GM12878 (cell line): ENCODE data around the gene GNAQ. TPM values are rescaled to one million over a fixed set of nuclear protein-coding genes. Genes with fewer than 3 reads are reported as not detected.
A peak's percentile ranks its signal among the peaks of the same experiment; 100 is the strongest.

Experiments used
- ATAC-seq: fragments of 200-7000 bp; cut with Tn5 transposase; 3 replicates; pipeline ENCODE4 v1.9.1; 2020; ENCODE audit warnings: mild to moderate bottlenecking, moderate library complexity
- BruUV-seq: library from RNA; stranded (reverse); fragments of 400-500 nt; replicated peaks from 2 replicates; lab custom pipeline; 2021; lab: Mats Ljungman, UMichigan
- CTCF ChIA-PET: fragments of 300-600 bp; sonication (Branson Sonifier 250); formaldehyde crosslinking; extraction: SDS; loops from one replicate; lab custom pipeline; 2021; ENCODE audit warnings: inconsistent platforms; lab: Yijun Ruan, JAX
- POLR2A ChIA-PET: fragments of 350-600 bp; formaldehyde crosslinking; extraction: SDS; loops from one replicate; lab custom pipeline; 2021; ENCODE audit warnings: inconsistent platforms; lab: Charles Lee
- RAD21 ChIA-PET: fragments of 300-600 bp; sonication (Branson Sonifier 250); formaldehyde crosslinking; loops from one replicate; lab custom pipeline; 2023; ENCODE audit warnings: antibody characterized with exemption; ENCODE audit not compliant: unreplicated experiment; lab: Charles Lee
- SMC1A ChIA-PET: fragments of 300-600 bp; sonication (Branson Sonifier 250); formaldehyde crosslinking; loops from one replicate; lab custom pipeline; 2023; ENCODE audit not compliant: unreplicated experiment, uncharacterized antibody; lab: Charles Lee
- DNase-seq: peaks from one replicate; pipeline ENCODE4 v3.0.0-alpha.2; 2011; ENCODE audit warnings: low read depth, low spot score
- FAIRE-seq: peaks from 3 replicates; lab custom pipeline; 2011; peaks lifted over from hg19 to GRCh38; lab: Jason Lieb, UNC
- H2AFZ ChIP-seq: 2 replicates; pipeline ENCODE4 v1.6.0; 2011; ENCODE audit warnings: low read depth, low read length, control low read depth; ENCODE audit not compliant: control insufficient read depth
- H3K27ac ChIP-seq: 2 replicates; pipeline ENCODE4 v1.5.1; 2011; ENCODE audit warnings: control low read depth; ENCODE audit not compliant: control insufficient read depth, insufficient read depth
- H3K27me3 ChIP-seq, 2 experiments: replicated peaks in 1 of 2; 2 replicates each; pipeline versions ENCODE4 v1.6.0 to v1.6.1; 2011; ENCODE audit warnings: low read length in 1 of 2; ENCODE audit not compliant: control insufficient read depth in 2 of 2, insufficient read depth in 2 of 2
- H3K36me3 ChIP-seq, 2 experiments: 2 replicates each; pipeline ENCODE4 v1.5.1; 2011; ENCODE audit warnings: low read length in 1 of 2; ENCODE audit not compliant: control insufficient read depth in 2 of 2, insufficient read depth in 2 of 2
- H3K4me1 ChIP-seq: 2 replicates; pipeline ENCODE4 v1.6.1; 2011; ENCODE audit warnings: mild to moderate bottlenecking, low read length, moderate library complexity, mixed read lengths; ENCODE audit not compliant: control insufficient read depth, insufficient read depth
- H3K4me2 ChIP-seq: 2 replicates; pipeline ENCODE4 v1.6.0; 2011; ENCODE audit warnings: control low read depth; ENCODE audit not compliant: control insufficient read depth, insufficient read depth
- H3K4me3 ChIP-seq: fragments of 200-600 bp; sonication (generic); 2 replicates; pipeline ENCODE4 v1.5.1; 2016
- H3K79me2 ChIP-seq: 2 replicates; pipeline ENCODE4 v1.6.0; 2011; ENCODE audit warnings: low read length; ENCODE audit not compliant: control insufficient read depth, insufficient read depth
- H3K9ac ChIP-seq: 2 replicates; pipeline ENCODE4 v1.8.0; 2011; ENCODE audit warnings: low read length, control low read depth, mixed read lengths; ENCODE audit not compliant: control insufficient read depth, insufficient read depth
- H3K9me3 ChIP-seq: replicated peaks from 3 replicates; pipeline ENCODE4 v1.5.1; 2011; ENCODE audit warnings: mild to moderate bottlenecking, low read length; ENCODE audit not compliant: control insufficient read depth, insufficient read depth
- H4K20me1 ChIP-seq: 2 replicates; pipeline ENCODE4 v1.6.0; 2011; ENCODE audit not compliant: control insufficient read depth, insufficient read depth
- BACH1 ChIP-seq: fragments of 450-650 bp; IDR thresholded peaks from 2 replicates; pipeline ENCODE4 v1.6.1; 2017; ENCODE audit warnings: mild to moderate bottlenecking, borderline replicate concordance
- MXI1 ChIP-seq: fragments of 150-350 bp; IDR thresholded peaks from 2 replicates; pipeline ENCODE4 v1.6.1; 2011; ENCODE audit warnings: low read depth, mild to moderate bottlenecking, inconsistent platforms, low read length, improper control_type of control experiment
- NBN ChIP-seq: fragments of 450-650 bp; IDR thresholded peaks from 2 replicates; pipeline ENCODE4 v1.6.1; 2016
- POU2F2 ChIP-seq: IDR thresholded peaks from 3 replicates; pipeline ENCODE4 v1.6.1; 2011; ENCODE audit warnings: low read depth, mild to moderate bottlenecking, low read length, borderline replicate concordance
- SIX5 ChIP-seq: IDR thresholded peaks from 2 replicates; pipeline ENCODE4 v1.6.1; 2011; ENCODE audit warnings: mild to moderate bottlenecking, low read depth, low read length, moderate library complexity; ENCODE audit not compliant: severe bottlenecking
- SMAD1 ChIP-seq: fragments of 450-650 bp; IDR thresholded peaks from 2 replicates; pipeline ENCODE4 v1.6.1; 2018; ENCODE audit warnings: mild to moderate bottlenecking, low read depth; ENCODE audit not compliant: partially characterized antibody
- SP1 ChIP-seq: IDR thresholded peaks from one replicate; pipeline ENCODE4 v1.6.1; 2011; ENCODE audit warnings: low read depth, low read length
- SREBF1 ChIP-seq: IDR thresholded peaks from 2 replicates; pipeline ENCODE4 v1.6.1; 2012; ENCODE audit warnings: mild to moderate bottlenecking, low read length
- WGBS: methylation state at CpG from one replicate; pipeline ENCODE4 v1.1.6; 2016; ENCODE audit warnings: low lambda C conversion rate; ENCODE audit not compliant: insufficient replicate concordance, insufficient coverage; ENCODE audit errors: missing lambda C conversion rate; 5-methylcytosine and 5-hydroxymethylcytosine counted together
- in situ Hi-C: fragments of 300-500 bp; cut with MboI; formaldehyde crosslinking; loops from 9 replicates; pipeline ENCODE4 v1.14.3; 2018; ENCODE audit warnings: mixed read lengths
- intact Hi-C: fragments of 100-400 bp; cut with micrococcal nuclease; formaldehyde crosslinking; loops from one replicate; pipeline ENCODE4 v1.14.2; 2022; ENCODE audit not compliant: unreplicated experiment
- polyA plus RNA-seq, 11 experiments: library from polyadenylated mRNA; depleted of rRNA in 4 of 11; unstranded in 6 of 11; stranded (reverse) in 5 of 11; fragments of >200 nt; fragmentation: Nextera tagmentation in 4 of 11; fragmentation: Illumina TruSeq in 1 of 11; extraction: Ambion mirVana in 4 of 11; extraction: Trizol in 1 of 11; gene quantifications; 1 replicate in 1 of 11; 2 replicates in 10 of 11; pipeline versions ENCODE4 v1.2.1 to v1.2.3, GENCODE V29; 2011 to 2016; ENCODE audit warnings: inconsistent platforms in 2 of 11, missing spikeins in 2 of 11, low read depth in 1 of 11
- total RNA-seq, 4 experiments: library from RNA; depleted of rRNA in 3 of 4; stranded (reverse); fragments of >200 nt in 3 of 4; fragmentation: Illumina TruSeq in 1 of 4; extraction: Trizol in 1 of 4; gene quantifications; 2 replicates each; pipeline versions ENCODE4 v1.2.1 to v1.2.3, GENCODE V29; 2013 to 2021

The GNAQ gene
- total and polyA plus RNA-seq, 10 of the 15 experiments (the other 5 are each of a cell fraction or from before 2014, with no cell fraction given): 0.15 to 47.2 (median 0.49) TPM

- 8% methylated on average over 5 of the region's 5 CpGs for WGBS
- no peak overlapping the region for H3K4me2 ChIP-seq
- H3K9me3 ChIP-seq: no peaks in the 10 kb centered on the region
- H3K79me2 ChIP-seq: no peaks in the 10 kb centered on the region
- no peak overlapping the region for H2AFZ ChIP-seq
- CTCF ChIA-PET: interaction anchor here (1.0 to 1.6 kb wide), 3 partner anchors 9 to 33 kb away, joined by 3 to 5 read pairs (median 3); no protein-coding TSS in a partner anchor
- H3K9ac ChIP-seq: no peak overlapping the region
- no peaks in the 10 kb centered on the region for H3K36me3 ChIP-seq
- no peak overlapping the region for H3K27ac ChIP-seq
- no TSS peak for BruUV-seq
- RAD21 ChIA-PET: interaction anchor here (0.6 to 1.0 kb wide), 2 partner anchors 11 to 159 kb away, joined by 3 read pairs; no protein-coding TSS in a partner anchor
- H3K4me3 ChIP-seq: no peak overlapping the region
- DNase-seq: no peak
- POLR2A ChIA-PET: interaction anchor here (1.0 to 1.1 kb wide), 2 partner anchors 11 to 22 kb away, joined by 3 to 4 read pairs; no protein-coding TSS in a partner anchor
- in situ Hi-C loops: no loop called here
- SMC1A ChIA-PET: interaction anchor here (0.7 to 2.6 kb wide), 3 partner anchors 10 to 33 kb away, joined by 3 to 9 read pairs (median 4); no protein-coding TSS in a partner anchor
- H4K20me1 ChIP-seq: no peaks in the 10 kb centered on the region
- intact Hi-C loops: no loop called here
- no peaks in the 10 kb centered on the region; a peak in 2 of 4 replicates for H3K27me3 ChIP-seq
- 0 out of 3 replicates have a peak, but pooled peaks have one; percentile 12 for ATAC-seq
- no peak for TF ChIP-seq POU2F2
- no peak for TF ChIP-seq NBN
- TF ChIP-seq, all 136 proteins: peak for 0
- no peak for FAIRE-seq
- H3K4me1 ChIP-seq: no peaks in the 10 kb centered on the region
Observed at GRCh38 chr9:78010445-78010844, 21.2 kb downstream of the GNAQ start.

- Histone ChIP-seq H3K27ac (no peak overlapping the region), H3K27me3 (no peaks in the 10 kb centered on the region; a peak in 2 of 4 replicates), H3K9me3 (no peaks in the 10 kb centered on the region), H4K20me1 (no peaks in the 10 kb centered on the region), H3K36me3 (no peaks in the 10 kb centered on the region), H3K9ac (no peak overlapping the region), H3K79me2 (no peaks in the 10 kb centered on the region), H3K4me3 (no peak overlapping the region), H2AFZ (no peak overlapping the region), H3K4me2 (no peak overlapping the region), H3K4me1 (no peaks in the 10 kb centered on the region)
- BruUV-seq: no TSS peak
- FAIRE-seq (no peak), DNase-seq (no peak), ATAC-seq (no peak)
- intact Hi-C loops: loop anchor here (10.0 kb wide), 1 partner anchor 206 kb away; no protein-coding TSS in a partner anchor
- ChIA-PET SMC1A (no interaction called here), POLR2A (interaction anchor here (0.8 kb wide), 1 partner anchor 23 kb away, joined by 3 read pairs; no protein-coding TSS in a partner anchor), RAD21 (interaction anchor here (2.4 kb wide), 1 partner anchor 32 kb away, joined by 7 read pairs; no protein-coding TSS in a partner anchor), CTCF (no interaction called here)
- TF ChIP-seq SMAD1 (no peak), SREBF1 (no peak), BACH1 (no peak), SP1 (no peak), MXI1 (no peak), SIX5 (no peak)
- 29% methylated on average over 4 of the region's 4 CpGs for WGBS
- in situ Hi-C loops: no loop called here
Observed at GRCh38 chr9:78009186-78009585, 22.4 kb downstream of the GNAQ start.
